Epithelial cell of esophagus (primary cell): ENCODE results near the gene PITX1.
A peak's percentile ranks its signal among the peaks of the same experiment; 100 is the strongest.

ENCODE experiments used
- DNase-seq: peaks from one replicate; pipeline ENCODE4 v3.0.0; 2010; ENCODE audit warnings: low read depth
- H3K4me3 ChIP-seq: 2 replicates; pipeline ENCODE4 v1.5.1; 2011; ENCODE audit warnings: mild to moderate bottlenecking, low read length, control low read depth
- CTCF ChIP-seq: IDR thresholded peaks from 2 replicates; pipeline ENCODE4 v1.5.1; 2011; ENCODE audit warnings: low read depth, mild to moderate bottlenecking, low read length, control low read depth, inconsistent platforms; ENCODE audit not compliant: insufficient read depth; ENCODE audit errors: missing control alignments

Gene PITX1

DNA sequence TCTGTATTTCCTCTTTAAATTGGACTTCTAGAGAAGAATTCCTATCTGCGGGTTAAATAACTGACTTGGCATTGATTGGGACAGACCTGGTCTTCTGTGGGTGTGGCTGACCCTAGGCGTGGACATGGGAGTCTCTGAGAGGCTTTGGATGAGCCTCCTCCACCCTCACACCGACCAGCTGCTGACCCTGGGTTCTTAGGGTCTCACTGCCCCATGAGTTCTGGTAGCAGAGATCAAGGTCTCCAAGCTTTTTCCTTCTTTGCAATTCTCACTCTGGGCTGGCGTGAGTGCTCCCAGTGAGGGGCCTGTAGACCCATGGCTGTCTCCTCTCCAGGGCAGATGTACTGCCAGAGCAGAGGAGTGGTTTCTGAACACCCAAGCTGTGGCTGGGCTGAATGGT, 41.6 kb upstream of the PITX1 start:
- no peak for DNase-seq
- H3K4me3 ChIP-seq = no peak overlapping the region
- TF ChIP-seq CTCF = no peak

DNA sequence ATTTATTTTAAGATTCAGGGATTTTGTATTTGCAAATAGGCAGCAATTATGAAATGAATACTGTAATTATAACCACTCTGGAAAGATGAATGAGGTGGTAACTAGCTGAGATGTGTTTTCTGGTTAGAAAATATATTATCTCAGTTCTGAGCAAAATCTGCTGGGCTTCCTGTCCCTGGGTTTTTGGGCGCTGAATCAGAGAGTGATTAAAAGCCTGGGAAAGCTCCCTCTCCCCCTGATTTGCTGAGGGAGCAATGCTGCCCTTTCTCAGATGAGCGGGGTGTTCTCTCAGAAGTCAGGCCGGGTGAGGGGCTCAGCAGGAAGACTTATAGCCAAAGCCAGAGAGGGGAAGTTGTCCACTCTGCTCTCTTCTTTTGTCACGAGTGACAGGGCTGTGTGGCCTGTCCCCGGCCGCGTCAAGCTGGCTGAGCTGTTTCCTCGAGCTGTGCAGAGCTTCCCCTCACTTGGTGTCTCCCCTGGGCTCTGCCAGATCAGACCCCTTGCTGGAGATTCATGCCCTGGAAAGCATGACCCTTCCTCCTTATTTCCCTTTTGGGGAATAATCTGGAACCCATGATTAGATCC, 39.8 kb upstream of the PITX1 start:
- no peak overlapping the region for H3K4me3 ChIP-seq
- TF ChIP-seq CTCF = no peak
- DNase-seq = no peak

GRCh38 chr5:135072387-135073281, 38.6 kb upstream of the PITX1 start:
- DNase-seq = peak; percentile 61
- no peak overlapping the region for H3K4me3 ChIP-seq
- no peak for TF ChIP-seq CTCF

- DNase-seq = no peak
- no peak for TF ChIP-seq CTCF
- H3K4me3 ChIP-seq = no peak overlapping the region
Observed at GRCh38 chr5:135071311-135071710, 37.3 kb upstream of the PITX1 start.

GRCh38 chr5:135069895-135070657, 36.0 kb upstream of the PITX1 start:
- no peak for TF ChIP-seq CTCF
- H3K4me3 ChIP-seq = no peak overlapping the region
- DNase-seq = no peak

DNA sequence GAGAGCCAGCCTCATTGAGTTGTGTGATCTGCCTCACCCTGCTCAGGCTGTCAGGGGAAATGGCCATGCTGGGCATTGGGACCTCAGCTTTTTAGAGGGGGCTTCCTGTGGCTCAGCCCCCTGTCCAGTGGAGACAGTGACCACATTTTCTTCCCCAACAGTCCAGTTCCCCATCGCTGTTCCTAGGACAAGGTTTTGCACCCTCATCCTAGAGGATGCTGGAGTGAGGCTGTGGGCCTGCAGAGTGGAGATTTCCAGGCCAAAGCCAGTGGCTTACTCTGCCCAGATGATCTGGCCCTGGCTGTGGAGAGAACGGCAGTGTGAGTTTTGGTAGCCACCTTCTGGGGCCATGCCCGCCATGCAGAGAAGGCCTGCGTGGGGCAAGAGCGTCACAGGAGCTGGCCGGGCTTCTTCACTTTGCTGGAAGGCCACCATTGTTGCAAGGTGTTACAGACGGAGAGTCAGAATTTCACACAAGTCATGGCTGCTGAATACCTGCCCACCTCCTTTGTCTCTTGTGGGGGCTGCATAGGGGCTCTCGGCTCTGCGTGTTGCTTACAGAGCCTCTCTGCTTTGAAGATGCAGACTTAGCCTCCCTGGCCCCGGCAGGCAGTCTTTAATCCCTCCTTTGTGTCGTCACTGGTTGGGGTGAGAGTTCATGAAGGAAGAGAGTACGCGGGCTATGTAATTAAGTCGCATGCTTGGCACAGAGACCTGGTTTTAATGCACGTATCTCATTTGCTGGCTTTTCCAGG, 35.2 kb upstream of the PITX1 start:
- H3K4me3 ChIP-seq = no peak overlapping the region
- DNase-seq = no peak
- no peak for TF ChIP-seq CTCF
